ENCODE results near the gene SATB1. TPM values are rescaled to one million over a fixed set of nuclear protein-coding genes. Genes with fewer than 3 reads are reported as not detected.

Gene SATB1
- total RNA-seq, 1 donor from 2014 or later, result 81.4 TPM

GRCh38 chr3:18405141-18405540, 20.0 kb downstream of the SATB1 start:
- no peaks in the 10 kb centered on the region for H3K27me3 Mint-ChIP-seq (ENCODE audit: low read depth)
- H3K27ac Mint-ChIP-seq, result no peak overlapping the region
- peaks cover 29% of the 10 kb centered on the region for H3K36me3 Mint-ChIP-seq
- peaks cover 24% of the 10 kb centered on the region for H3K4me1 Mint-ChIP-seq
- no peak for TF ChIP-seq CTCF (IDR thresholded peaks at IDR 0.05; ENCODE audit: unreplicated experiment)
- no peak for DNase-seq (ENCODE audit: low spot score in 2 of 2, unreplicated experiment in 2 of 2)
- no peaks in the 10 kb centered on the region for H3K9me3 Mint-ChIP-seq
- no peak overlapping the region for H3K4me3 Mint-ChIP-seq

GRCh38 chr3:18403061-18403460, 22.1 kb downstream of the SATB1 start:
- Mint-ChIP-seq H3K36me3 (peaks cover 32% of the 10 kb centered on the region), H3K4me1 (peaks cover 35% of the 10 kb centered on the region), H3K4me3 (no peak overlapping the region), H3K27ac (no peak overlapping the region), H3K27me3 (ENCODE audit: low read depth) (no peaks in the 10 kb centered on the region), H3K9me3 (no peaks in the 10 kb centered on the region)
- no peak for DNase-seq (ENCODE audit: low spot score in 2 of 2, unreplicated experiment in 2 of 2)
- TF ChIP-seq CTCF (IDR thresholded peaks at IDR 0.05; ENCODE audit: unreplicated experiment), result no peak

- peaks cover 37% of the 10 kb centered on the region for H3K4me1 Mint-ChIP-seq
- H3K27me3 Mint-ChIP-seq (ENCODE audit: low read depth), result no peaks in the 10 kb centered on the region
- H3K36me3 Mint-ChIP-seq, result peaks cover 25% of the 10 kb centered on the region
- no peak for TF ChIP-seq CTCF (IDR thresholded peaks at IDR 0.05; ENCODE audit: unreplicated experiment)
- no peak overlapping the region for H3K4me3 Mint-ChIP-seq
- H3K27ac Mint-ChIP-seq, result no peak overlapping the region
- no peaks in the 10 kb centered on the region for H3K9me3 Mint-ChIP-seq
- no peak for DNase-seq (ENCODE audit: low spot score in 2 of 2, unreplicated experiment in 2 of 2)
Observed at GRCh38 chr3:18402239-18402799, 22.8 kb downstream of the SATB1 start.

GRCh38 chr3:18401300-18401961, 23.7 kb downstream of the SATB1 start:
- no peaks in the 10 kb centered on the region for H3K27me3 Mint-ChIP-seq (ENCODE audit: low read depth)
- DNase-seq (ENCODE audit: low spot score in 2 of 2, unreplicated experiment in 2 of 2), result no peak
- no peak for TF ChIP-seq CTCF (IDR thresholded peaks at IDR 0.05; ENCODE audit: unreplicated experiment)
- no peaks in the 10 kb centered on the region for H3K9me3 Mint-ChIP-seq
- peaks cover 41% of the 10 kb centered on the region for H3K4me1 Mint-ChIP-seq
- H3K36me3 Mint-ChIP-seq, result peaks cover 21% of the 10 kb centered on the region
- H3K27ac Mint-ChIP-seq, result no peak overlapping the region
- H3K4me3 Mint-ChIP-seq, result no peak overlapping the region

GRCh38 chr3:18398448-18398847, 26.7 kb downstream of the SATB1 start:
- Mint-ChIP-seq H3K27ac (no peak overlapping the region), H3K4me3 (no peak overlapping the region), H3K36me3 (peaks cover 35% of the 10 kb centered on the region), H3K27me3 (ENCODE audit: low read depth) (no peaks in the 10 kb centered on the region), H3K4me1 (peaks cover 32% of the 10 kb centered on the region), H3K9me3 (no peaks in the 10 kb centered on the region)
- no peak for DNase-seq (ENCODE audit: low spot score in 2 of 2, unreplicated experiment in 2 of 2)
- no peak for TF ChIP-seq CTCF (IDR thresholded peaks at IDR 0.05; ENCODE audit: unreplicated experiment)

Data from mesothelial cell of epicardium (in vitro differentiated cells).